DMS114 treated with DMSO at 0.1 percent for 48 hours (cell line): ENCODE data around the gene ZBTB25.

Experiments used
- DNase-seq: peaks from one replicate; lab custom pipeline; 2025; ENCODE audit not compliant: unreplicated experiment; lab: John Stamatoyannopoulos, UW

Gene ZBTB25

DNA sequence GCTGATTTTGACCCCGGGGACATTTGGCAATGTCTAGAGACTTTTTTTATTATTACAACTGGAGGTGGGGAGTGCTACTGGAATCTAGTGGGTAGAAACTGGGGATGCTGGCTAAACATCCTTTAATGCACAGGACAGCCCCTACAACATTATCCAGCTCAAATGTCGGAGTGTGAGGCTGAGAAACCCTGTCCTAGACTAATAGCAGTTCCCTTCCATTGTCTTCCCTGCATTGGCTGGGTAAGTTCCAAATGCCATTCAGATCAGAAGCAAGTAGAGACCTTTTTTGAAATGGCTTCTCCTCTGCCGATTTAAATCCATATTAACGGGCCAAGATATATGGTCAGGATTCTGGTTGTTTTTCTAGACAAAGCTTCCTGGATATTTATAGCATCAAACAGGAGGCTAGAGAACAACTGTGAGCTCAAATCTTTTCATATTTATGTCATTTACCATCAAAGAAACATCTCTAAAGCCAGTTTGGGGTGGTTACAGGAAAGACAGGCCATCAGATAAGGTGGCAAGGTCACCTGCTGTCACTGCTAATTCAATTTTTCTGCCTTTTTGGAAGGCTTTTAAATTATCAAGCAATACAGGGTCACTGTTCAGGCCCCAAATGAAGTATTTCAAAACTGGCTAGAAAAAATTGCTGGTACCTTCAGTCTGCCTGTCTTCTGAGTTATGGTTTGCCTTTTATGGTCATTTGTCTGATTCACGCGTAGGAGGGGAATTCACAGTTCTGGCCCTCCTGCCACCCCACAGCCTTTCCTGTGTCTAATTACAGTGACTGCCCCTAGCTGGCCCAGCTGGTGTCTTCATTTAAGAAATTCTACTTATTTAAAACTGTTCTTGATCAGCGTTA lies 58.4 kb downstream of the ZBTB25 start:
- DNase-seq: no peak

DNA sequence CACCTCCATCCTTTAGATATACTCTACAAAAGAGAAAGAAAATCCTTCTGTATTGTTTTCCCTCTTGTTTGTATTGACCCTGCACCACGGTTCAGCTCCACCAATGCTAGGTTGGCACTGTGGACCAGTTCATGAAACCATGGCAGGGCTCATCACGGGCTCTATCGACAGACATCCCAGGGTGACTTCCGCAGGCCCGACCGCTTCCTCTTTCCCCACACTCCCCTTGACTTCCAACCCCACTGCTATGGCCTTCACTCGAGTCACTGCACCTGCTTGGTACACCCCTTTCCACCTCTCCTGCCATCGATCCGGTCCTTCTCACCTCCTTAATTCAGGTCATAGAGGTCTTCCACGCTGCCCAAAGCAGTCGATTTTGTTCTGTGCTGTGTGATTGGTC lies 59.5 kb downstream of the ZBTB25 start:
- no peak for DNase-seq

DNA sequence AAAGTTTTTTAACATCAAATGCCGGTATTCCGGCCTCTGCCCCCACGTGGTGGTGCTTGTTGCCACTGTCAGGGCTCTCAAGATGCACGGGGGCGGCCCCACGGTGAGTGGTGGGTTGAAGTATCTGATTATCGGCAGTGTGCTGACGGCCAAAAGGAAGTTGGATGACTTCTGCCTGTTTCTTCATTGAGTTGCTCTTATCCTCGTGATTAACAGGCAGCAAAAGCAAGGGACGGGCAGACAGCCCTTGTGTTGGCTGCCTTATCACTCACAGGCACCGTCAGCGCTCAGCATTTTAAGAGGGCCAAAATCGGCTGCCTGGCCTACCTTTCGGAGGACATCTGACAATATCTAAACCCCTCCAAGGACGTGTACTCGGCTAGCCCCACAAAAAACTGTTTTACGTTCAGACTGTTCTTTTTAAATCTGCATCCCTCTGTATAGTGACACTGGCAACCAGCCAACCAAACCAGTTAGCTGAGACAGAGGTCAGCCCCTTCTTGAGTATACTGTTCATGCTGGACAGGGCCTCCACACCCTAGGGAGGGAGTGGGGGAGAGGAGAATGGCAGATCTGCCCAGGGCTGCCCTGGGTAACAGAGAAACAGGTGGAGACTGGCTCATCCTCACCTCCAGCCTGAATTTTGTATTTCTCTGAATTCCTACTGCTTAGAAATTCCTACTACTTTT lies 61.2 kb downstream of the ZBTB25 start:
- no peak for DNase-seq

DNA sequence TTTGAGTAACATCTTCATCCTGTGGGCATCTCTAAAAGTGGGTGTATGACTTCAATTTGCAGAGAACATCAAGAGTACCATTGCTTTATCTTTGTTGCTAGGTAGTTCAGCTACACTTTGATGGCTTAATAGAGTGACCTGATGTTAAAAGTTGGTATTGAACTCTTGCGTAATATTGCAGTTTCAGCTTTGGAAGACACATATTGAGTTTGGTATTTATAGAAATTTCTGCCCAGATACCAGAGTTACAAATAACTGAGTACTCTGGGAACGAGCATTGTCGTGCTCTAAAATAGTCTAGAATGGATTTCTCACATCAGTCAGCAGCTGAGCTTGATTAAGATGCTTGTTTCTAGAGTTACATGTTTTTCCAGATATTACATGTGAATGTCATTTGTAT lies 63.1 kb downstream of the ZBTB25 start:
- no peak for DNase-seq

DNA sequence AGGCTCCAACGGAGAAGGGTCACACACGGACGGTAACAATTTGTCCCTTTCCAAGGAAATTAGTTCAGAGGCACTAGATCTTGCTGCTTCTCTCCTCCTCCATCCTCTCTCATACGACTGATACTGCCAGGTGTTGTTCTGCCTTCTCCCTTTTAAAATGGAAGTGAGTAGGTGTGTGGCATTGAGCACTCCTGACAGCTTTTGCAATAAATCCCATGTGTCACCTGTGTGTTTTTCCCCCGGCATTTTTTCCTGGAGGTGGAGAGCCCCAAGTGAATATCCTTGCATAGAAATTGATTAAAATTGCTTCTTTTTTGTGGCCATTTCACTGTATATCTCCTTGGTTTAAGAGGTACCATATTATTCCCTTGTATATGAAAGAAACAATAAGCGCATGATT lies 64.5 kb downstream of the ZBTB25 start:
- no peak for DNase-seq

DNA sequence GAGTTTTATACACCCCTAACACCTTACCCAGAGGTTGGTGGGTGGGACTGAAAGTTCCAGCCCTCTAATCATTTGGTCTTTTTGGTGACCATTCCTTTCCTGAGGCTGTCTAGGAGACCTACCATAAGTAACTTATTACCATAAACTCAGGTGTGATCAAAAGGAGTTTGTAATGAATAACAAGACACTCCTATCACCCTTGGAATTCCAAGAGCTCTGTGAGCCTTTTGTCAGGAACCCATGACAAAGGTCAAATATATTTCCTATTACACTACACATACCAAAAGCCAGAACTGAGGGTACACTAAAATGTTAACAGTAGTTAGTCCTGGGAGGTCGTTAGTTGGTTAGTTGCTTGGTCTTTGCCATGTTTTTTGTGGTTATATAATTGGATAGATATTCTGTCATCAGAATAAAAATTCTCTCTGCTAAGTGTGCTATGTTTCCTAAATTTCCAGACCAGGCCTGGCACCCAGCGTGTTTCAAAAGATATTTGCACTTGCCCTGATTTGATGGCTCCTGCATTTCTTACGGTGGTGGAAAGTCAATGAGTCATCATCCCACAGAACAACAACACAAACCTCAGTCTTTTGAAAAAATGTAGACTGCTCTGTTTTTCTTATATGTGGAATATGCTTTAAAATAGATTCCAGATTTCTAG lies 65.3 kb downstream of the ZBTB25 start:
- no peak for DNase-seq

DNA sequence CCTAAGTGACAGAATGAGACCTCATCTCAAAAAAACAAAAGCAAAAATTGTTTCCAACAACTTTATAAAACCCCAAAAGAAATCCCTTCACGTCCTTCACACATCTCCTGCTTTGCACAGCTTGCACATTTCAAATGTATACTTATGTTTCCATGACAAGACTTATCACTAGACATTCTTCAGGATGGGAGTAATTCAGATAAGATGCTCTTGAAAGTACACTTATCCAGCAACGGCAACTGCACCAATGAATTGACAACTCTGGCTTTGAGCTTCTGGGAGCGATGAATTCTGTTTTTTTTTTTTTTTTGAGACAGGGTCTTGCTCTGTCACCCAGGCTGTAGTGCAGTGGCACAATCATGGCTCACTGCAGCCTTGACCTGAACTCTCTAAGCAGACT lies 69.1 kb downstream of the ZBTB25 start:
- DNase-seq: no peak

DNA sequence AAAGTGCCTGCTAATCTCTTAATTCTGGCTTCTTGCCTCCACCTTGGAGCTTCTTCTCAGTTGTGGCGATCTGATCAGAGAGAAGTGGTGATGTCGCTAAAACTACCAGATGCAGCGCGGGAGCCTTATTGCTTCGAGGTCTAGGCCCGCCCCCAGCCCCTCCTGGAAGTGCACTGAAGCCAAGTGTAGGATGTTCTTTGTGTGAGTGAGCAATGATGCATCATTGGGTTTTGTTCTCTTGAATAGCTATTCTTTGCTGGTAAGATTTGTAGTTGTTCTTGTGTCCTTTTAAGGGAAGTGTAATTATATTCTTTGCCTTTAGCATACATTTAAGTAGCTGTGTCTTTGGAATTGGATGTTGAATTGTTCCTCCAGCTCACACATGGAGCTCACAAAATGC lies 79.7 kb downstream of the ZBTB25 start:
- no peak for DNase-seq

DNA sequence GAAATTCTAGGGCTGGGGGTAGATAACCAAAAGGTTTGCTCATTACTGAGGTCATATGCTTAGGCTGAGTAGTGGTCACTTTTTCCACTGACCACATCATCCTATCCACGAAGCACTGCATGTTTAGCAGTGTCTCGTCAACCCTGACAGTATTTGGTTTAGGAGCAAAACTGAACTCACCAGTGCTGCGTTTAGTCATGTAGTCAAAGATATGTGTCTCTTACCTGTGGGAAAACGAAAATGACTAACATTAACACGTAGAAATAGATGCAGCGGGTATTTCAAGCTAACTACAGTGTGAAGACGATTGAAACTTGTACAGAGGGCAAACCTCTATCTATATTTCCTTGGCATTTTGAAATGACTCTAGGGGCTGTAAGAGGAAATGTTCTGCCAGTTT lies 80.9 kb downstream of the ZBTB25 start:
- DNase-seq: no peak

DNA sequence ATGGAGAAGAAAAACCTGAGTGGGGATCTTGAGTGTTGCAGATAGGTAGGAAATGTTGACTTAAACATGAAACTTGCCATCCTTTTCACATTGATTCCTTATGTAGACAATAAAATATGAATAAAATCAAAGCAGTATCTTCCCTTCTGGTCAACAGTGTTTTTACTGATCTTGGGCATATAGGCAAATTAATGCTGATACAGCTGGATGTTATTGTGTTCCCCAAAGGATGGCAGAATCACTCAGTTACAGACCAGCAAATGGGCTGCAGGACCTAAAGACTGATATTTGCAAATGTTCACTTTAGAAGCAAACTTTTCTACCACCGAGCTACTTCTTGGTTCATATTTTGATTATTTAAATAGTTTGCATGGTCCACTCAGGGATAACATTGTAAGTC lies 81.6 kb downstream of the ZBTB25 start:
- no peak for DNase-seq

DNA sequence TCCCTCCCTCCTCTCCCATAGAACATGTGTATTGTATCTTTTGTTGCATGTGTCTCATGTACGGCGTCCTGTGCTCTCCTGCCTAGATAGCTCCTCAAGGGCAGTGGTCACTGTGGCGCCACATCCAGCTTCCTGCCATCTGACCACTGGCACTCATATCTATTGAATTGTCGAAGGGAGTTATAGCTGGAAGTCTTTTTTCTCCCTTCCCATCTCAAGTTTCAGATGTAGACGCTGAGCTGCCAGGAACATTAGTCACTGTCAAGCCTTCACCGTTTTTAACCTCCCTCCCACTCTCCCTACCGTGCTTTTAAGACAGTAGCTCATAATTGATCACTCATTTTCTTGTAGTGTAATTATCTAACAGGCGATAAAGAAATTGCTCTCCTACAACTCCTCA lies 82.5 kb downstream of the ZBTB25 start:
- DNase-seq: no peak

DNA sequence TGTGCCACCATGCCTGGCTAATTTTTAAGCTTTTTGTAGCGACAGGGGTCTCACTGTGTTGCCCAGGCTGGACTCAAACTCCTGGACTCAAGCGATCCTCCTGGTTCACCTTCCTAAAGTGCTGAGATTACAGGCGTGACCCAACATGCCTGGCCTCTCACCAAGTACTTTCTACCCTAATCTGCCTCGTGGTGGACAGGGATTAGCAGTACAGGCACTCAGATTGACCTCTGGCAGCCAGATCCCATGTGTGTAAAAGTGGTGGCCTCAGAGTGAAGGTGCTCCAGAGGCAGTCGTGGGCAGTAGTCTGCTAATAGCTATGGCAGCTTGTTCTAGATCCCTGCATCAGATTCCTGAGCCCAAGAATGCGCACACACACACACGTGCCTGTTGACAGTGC lies 84.6 kb downstream of the ZBTB25 start:
- DNase-seq: no peak

DNA sequence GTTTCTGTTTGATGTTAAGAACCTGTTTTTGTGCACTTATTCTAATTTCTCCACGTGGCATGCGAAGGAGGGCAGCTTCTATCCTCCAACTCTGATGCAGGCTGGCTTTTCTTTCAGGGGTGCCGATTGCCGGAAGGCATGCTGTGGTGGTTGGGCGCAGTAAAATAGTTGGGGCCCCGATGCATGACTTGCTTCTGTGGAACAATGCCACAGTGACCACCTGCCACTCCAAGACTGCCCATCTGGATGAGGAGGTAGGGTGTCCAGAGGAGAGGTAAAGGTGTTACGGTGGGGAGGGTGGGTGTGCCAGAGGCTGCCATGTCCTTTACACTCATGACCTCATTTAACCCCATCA lies 85.9 kb downstream of the ZBTB25 start:
- no peak for DNase-seq

DNA sequence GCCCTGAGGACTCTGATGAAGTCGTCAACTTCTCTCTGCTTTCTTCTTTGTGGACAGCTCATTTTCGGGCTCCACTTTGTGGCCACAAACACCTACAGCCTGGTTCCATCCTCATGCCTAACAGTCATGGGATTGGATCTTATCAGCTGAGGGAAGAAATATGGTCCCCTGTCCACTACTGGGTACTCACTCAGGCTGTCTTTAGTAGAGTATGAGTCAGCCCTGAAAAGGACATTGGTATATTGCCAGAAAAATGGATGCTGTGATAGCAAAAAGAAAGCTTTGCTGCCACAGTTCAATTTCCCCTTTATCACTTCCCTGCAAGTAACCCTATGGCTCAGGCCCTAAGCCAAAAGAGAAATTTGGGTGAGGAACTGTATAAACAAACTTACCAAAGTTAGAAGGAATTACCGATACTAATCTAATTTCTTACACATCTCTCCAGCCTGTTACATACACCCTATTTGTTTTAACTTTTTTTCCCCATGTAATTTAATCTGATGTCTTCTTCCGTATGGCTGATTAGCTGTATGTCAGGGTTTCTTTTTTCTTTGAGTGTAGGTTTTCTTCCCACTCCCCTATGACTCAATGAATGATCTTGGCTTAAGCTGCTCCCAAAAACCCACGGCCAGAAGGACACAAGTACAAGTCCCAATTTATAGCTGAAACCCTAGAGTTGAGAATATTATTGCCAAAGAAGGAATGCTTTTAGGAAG lies 86.4 kb downstream of the ZBTB25 start:
- DNase-seq: no peak

DNA sequence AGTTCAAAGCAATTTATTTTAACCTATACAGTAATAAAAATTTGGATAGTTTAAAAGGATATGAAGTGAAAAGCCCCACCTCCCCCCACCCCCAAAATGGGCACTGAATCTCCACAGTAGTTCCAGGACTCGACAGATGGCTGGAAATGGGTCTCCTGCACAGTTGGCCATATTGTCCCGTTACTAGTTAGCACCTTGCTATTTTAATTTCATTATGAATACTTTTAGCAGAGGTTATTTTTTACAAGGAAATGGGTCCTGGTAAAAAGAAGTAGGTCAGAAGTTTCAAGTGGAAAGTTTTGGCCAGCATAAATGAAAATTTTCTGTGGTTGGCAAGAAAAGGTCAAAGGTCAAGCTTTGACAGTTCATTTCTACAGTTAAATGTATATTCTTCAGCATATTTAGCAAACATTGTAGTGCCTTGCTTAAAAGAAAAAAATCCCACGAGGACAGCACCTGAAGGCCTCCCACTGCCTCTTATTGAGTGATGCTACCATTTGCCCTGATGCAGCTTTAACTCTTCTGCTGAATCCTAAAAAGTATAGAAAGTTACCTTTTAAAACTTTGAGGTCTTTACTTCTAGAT lies 87.2 kb downstream of the ZBTB25 start:
- DNase-seq: no peak

DNA sequence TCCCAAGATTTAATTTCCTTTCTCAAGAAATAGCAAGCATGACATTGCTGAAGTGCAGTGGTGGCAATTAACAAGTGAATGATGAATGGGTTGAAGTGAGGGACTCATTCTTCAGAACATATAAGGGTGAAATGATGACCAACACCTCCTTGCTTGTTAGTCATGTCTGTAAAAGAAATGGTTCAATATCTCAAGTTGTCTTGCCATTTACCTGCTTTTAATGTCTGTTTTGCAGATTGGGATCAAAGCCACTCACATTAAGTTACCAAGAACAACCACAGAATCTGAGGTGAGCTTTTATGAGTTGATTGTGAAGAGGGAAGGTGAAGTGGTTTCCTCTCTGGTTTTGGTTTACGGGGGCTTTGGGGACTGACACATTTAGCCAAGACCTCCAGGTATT lies 91.4 kb downstream of the ZBTB25 start:
- DNase-seq: no peak

DNA sequence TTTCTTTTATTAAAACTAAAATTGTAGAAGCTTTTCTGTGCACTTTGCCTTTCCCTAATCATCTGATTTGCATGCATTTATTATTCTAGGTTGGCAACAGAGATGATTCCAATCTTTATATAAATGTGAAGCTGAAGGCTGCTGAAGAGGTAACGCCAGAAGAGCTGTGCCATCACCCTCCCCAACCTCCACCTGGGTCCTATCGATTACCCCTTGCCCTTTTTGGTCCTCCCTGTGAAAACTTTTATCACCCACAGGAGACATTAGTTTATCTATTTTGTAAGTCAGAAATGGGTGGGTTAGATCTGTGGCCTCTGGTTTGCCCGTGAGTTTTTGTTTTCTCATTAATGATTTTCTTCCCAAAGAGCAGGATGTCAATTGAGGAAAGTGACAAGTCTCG lies 92.6 kb downstream of the ZBTB25 start:
- no peak for DNase-seq

DNA sequence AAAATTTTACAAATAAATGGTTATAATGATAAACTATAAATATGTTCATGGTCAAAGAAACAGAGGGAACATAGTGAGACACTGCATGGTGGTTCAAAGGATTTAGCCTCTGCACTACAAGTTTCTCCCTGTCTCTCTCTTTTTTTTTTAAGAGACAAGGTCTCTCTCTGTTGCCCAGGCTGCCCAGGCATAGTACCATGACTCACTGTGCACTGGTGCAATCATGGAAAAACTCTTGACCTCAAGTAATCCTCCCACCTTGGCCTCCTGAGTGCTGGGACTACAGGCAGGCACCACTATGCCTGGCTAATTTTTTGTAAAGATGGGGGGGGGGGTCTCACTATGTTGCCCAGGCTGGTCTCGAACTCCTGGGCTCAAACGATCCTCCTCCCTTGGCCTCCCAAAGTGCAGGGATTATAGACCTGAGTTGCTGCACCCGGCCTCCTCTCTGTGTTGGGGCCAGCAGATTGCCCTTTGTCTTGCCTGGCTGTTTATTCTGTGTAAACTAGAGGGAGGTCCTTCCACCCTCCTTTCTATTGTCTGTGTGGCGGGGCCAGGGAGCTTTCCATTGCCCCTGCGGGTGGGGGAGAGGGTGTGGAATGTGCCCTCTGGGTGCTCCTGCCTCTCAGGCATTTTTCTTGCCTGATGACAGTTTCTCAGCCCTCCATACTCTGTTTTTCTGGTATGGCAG lies 93.4 kb downstream of the ZBTB25 start:
- DNase-seq: no peak

DNA sequence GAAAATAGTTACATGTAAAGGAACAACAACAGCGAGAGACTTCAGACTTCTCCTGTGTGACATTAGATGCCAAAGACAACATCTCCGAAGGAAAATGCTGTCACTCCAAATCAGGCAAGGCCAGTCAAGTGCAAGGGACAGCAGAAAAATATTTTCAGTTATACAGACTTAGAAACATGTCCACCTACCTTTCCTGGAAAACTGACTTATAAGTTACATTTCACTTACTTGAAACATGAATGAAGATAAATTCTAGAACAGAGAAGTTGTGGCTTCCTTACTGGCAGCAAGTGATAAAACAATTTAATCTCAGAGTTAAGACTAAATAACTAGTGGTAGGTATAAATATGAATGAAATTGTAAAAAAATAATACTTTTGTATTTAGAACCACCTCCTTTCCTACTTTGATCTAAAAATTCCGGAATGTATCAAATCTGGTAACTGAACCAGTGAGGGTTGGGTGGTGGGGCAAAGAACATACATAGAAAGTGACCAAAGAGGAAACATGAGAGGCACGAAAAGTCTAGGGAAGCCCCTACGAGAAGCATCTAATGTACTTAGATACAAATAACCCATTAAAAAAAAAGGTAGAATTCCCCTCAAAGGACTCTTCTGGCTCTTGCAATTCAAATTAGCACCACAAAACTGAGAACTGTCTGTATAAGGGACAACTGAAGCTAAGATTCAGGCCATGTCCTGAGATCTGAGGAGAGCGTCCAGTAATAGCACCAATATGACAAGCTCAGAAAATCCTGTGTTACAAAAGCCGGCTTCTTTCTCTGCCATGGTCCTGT lies 94.3 kb downstream of the ZBTB25 start:
- DNase-seq: no peak

DNA sequence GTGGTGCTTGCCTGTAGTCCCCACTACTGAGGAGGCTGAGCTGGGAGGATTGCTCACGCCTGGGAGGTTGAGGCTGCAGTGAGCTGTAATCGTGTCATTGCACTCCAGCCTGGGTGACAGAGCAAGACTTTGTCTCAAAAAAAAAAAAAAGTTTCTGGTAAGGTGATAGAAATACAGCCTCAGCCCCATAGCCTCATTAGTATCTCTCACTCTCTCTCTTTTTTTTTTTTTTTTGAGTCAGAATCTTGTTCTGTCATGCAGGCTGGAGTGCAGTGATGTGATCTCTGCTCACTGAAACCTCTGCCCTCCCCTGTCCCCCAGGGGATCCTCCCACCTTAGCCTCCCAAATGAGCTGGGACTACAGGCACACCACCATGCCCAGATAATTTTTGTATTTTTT lies 96.3 kb downstream of the ZBTB25 start:
- no peak for DNase-seq
